Astrocyte of the cerebellum (primary cell): ENCODE measurements around the gene RSAD2.
"Not testable (repeated sequence)": the region's sequence is repeated elsewhere in the genome, so short reads cannot be mapped to it uniquely, and the experiment has no call there.

Experiments
- DNase-seq: peaks from one replicate; pipeline ENCODE4 v3.0.0-alpha.2; 2011; ENCODE audit warnings: low read depth
- H3K4me3 ChIP-seq: 2 replicates; pipeline ENCODE4 v1.5.1; 2011; ENCODE audit warnings: mild to moderate bottlenecking, low read depth, low read length, moderate library complexity
- in situ Hi-C: cut with HindIII; loops from 2 replicates; pipeline ENCODE4 v1.10.0; 2017; ENCODE audit warnings: low sequenced_read_pairs
- TF ChIP-seq, protein P1 (sequence below): IDR thresholded peaks from 2 replicates; pipeline ENCODE4 v1.5.1; 2012; ENCODE audit warnings: low read length, low read depth, moderate library complexity, mild to moderate bottlenecking; ENCODE audit errors: missing control alignments

Gene RSAD2

DNA sequence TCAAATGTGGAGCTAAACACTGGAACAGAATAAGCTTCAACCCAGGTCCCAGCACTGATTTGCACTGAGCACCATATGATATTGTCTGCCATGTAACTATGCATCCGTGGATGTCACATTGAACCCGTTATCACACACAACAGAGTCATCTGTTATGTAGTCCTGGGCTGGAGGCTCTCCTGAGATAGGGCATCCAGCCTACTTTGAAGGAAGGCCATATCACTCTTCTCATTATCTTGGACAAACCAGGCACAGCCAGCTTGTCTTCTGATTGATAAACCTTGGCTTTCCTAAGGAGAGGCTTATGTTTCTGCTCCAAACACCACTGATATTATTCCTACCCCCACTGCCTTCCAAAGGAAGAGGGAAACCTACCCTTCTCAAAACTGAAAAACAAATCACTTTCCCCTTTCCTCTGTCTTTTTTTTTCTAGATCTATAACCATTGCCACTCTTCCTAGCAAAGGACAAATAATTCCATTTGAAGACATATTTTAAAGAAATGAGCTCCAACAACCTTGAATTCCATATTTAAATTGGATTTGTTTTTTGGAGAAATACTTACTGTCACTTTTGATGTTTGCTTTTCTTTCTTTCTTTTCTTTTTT is 16.4 kb downstream of the RSAD2 start:
- TF ChIP-seq, protein P1, sequence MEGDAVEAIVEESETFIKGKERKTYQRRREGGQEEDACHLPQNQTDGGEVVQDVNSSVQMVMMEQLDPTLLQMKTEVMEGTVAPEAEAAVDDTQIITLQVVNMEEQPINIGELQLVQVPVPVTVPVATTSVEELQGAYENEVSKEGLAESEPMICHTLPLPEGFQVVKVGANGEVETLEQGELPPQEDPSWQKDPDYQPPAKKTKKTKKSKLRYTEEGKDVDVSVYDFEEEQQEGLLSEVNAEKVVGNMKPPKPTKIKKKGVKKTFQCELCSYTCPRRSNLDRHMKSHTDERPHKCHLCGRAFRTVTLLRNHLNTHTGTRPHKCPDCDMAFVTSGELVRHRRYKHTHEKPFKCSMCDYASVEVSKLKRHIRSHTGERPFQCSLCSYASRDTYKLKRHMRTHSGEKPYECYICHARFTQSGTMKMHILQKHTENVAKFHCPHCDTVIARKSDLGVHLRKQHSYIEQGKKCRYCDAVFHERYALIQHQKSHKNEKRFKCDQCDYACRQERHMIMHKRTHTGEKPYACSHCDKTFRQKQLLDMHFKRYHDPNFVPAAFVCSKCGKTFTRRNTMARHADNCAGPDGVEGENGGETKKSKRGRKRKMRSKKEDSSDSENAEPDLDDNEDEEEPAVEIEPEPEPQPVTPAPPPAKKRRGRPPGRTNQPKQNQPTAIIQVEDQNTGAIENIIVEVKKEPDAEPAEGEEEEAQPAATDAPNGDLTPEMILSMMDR, result no peak
- in situ Hi-C loops, result no loop called here
- no peak overlapping the region for H3K4me3 ChIP-seq
- DNase-seq, result no peak

DNA sequence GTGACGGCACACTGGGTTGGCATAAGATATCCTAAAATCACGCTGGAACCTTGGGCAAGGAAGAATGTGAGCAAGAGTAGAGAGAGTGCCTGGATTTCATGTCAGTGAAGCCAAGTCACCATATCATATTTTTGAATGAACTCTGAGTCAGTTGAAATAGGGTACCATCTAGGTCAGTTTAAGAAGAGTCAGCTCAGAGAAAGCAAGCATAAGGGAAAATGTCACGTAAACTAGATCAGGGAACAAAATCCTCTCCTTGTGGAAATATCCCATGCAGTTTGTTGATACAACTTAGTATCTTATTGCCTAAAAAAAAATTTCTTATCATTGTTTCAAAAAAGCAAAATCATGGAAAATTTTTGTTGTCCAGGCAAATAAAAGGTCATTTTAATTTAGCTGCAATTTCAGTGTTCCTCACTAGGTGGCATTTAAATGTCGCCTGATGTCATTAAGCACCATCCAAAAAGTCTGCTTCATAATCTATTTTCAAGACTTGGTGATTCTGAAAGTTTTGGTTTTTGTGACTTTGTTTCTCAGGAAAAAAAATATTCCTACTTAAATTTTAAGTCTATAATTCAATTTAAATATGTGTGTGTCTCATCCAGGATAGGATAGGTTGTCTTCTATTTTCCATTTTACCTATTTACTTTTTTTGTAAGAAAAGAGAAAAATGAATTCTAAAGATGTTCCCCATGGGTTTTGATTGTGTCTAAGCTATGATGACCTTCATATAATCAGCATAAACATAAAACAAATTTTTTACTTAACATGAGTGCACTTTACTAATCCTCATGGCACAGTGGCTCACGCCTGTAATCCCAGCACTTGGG is 19.6 kb downstream of the RSAD2 start:
- DNase-seq, result no peak
- H3K4me3 ChIP-seq, result no peak overlapping the region
- in situ Hi-C loops, result no loop called here
- TF ChIP-seq, protein P1, result peak; percentile 46

DNA sequence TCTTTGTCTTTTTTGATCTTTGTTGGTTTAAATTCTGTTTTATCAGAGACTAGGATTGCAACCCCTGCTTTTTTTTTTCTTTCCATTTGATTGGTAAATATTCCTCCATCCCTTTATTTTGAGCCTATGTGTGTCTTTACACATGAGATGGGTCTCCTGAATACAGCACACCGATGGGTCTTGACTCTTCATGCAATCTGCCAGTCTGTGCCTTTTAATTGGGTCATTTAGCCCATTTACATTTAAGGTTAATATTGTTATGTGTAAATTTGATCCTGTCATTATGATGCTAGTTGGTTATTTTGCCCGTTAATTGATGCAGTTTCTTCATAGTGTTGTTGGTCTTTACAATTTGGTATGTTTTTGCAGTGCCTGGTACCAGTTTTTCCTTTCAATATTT is 25.0 kb downstream of the RSAD2 start:
- in situ Hi-C loops, H3K4me3 ChIP-seq, DNase-seq: not testable (repeated sequence)

DNA sequence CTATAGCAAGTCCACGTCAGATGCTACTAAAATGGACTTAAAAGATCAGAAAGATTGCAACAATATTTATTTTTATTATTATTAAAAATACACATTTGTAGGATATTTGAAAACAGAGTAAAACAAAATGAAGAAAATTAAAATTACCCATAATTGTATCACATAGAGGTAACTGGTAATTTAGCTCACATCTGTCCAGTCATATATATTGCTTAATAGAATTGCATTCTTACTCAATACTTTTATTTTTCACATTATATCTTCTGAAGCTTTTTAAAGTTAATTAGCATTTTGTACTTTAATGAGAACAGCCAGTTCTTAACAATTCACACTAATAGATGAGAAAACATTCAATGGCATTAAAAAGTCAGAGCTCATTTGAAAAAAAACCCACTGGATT is 28.1 kb downstream of the RSAD2 start:
- no peak for DNase-seq
- in situ Hi-C loops, result no loop called here
- H3K4me3 ChIP-seq, result no peak overlapping the region
- TF ChIP-seq, protein P1, result no peak

DNA sequence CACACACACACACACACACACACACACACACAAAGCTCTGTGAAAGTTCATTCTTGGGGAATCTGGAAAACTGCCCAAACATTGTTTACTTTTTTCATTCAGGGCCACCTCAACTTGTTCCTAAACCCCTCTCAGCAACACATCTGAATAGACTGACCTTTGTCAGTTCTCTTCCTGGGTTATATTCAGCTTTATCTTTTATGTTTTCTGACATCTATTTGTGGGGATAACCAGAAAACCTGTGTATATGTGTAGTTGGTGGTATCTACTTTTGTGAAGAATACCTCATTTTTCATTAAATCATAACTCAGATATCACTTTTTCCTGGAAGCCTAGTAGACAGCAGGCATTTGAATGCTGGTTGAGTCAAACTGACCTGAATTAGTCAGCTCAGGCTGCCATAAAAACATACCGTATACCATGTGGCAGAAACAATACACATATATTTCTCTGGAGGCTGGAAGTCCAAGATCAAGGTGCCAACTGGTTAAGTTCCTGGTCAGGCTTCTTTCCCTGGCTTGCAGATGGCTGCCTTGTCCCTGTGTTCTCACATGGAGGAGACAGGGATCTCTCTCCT is 28.7 kb downstream of the RSAD2 start:
- DNase-seq, result no peak
- in situ Hi-C loops, result no loop called here
- TF ChIP-seq, protein P1, result no peak
- no peak overlapping the region for H3K4me3 ChIP-seq

DNA sequence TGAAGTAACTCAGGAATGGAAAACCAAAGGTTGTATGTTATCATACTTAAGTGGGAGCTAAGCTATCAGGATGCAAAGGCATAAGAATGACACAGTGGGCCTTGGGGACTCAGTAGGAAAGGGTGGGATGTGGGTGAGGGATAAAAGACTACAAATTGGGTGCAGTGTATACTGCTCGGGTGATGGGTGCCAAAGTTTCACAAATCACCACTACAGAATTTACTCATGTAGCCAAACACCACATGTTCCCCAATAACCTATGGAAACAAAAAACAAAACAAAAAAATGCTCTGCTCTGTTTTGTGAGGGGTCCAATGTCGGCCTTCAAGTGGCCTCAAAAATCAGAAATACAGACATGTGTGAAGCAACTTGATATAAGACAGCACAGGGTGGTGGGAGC is 30.7 kb downstream of the RSAD2 start:
- in situ Hi-C loops, result no loop called here
- TF ChIP-seq, protein P1, result no peak
- H3K4me3 ChIP-seq, result no peak overlapping the region
- no peak for DNase-seq
